MM.1S (cell line): ENCODE measurements around the gene ADGRD2.

ENCODE experiments used
- DNase-seq: peaks from one replicate; pipeline ENCODE4 v3.0.0-alpha.2; 2015
- H2AFZ ChIP-seq: fragments of 300-600 bp; sonication (generic); 2 replicates; pipeline ENCODE4 v1.6.0; 2016; ENCODE audit warnings: antibody characterized with exemption, low read length
- H3F3A ChIP-seq: fragments of 300-600 bp; sonication (generic); 2 replicates; pipeline ENCODE4 v1.6.1; 2016; ENCODE audit warnings: mild to moderate bottlenecking, antibody characterized with exemption, low read length, moderate library complexity, mixed read lengths; ENCODE audit not compliant: insufficient read depth
- H3K27ac ChIP-seq: fragments of 300-600 bp; sonication (generic); 2 replicates; pipeline ENCODE4 v1.5.1; 2016; ENCODE audit warnings: mild to moderate bottlenecking, low read length
- H3K27me3 ChIP-seq: fragments of 300-600 bp; sonication (generic); replicated peaks from 2 replicates; pipeline ENCODE4 v1.6.0; 2016; ENCODE audit warnings: low read length; ENCODE audit not compliant: insufficient read depth
- H3K36me3 ChIP-seq: fragments of 300-600 bp; sonication (generic); replicated peaks from 2 replicates; pipeline ENCODE4 v1.6.1; 2016; ENCODE audit warnings: mild to moderate bottlenecking, low read length, mixed read lengths; ENCODE audit not compliant: insufficient read depth
- H3K4me1 ChIP-seq: fragments of 300-600 bp; sonication (generic); 2 replicates; pipeline ENCODE4 v1.6.1; 2016; ENCODE audit warnings: low read length, mixed read lengths
- H3K4me2 ChIP-seq: fragments of 300-600 bp; sonication (generic); 2 replicates; pipeline ENCODE4 v1.6.0; 2016; ENCODE audit warnings: low read depth, low read length
- H3K4me3 ChIP-seq: fragments of 300-600 bp; sonication (generic); 2 replicates; pipeline ENCODE4 v1.5.1; 2016; ENCODE audit warnings: low read length, mixed read lengths
- H3K79me2 ChIP-seq: fragments of 300-600 bp; sonication (generic); 2 replicates; pipeline ENCODE4 v1.6.1; 2016; ENCODE audit warnings: mixed run types, low read length, mixed read lengths
- H3K9ac ChIP-seq: fragments of 300-600 bp; sonication (generic); 2 replicates; pipeline ENCODE4 v1.6.1; 2016; ENCODE audit warnings: low read length, mixed read lengths
- H3K9me2 ChIP-seq: fragments of 300-600 bp; sonication (generic); replicated peaks from 2 replicates; pipeline ENCODE4 v1.6.1; 2016; ENCODE audit warnings: mild to moderate bottlenecking, low read length, mixed read lengths; ENCODE audit not compliant: insufficient read depth
- H3K9me3 ChIP-seq: fragments of 300-600 bp; sonication (generic); replicated peaks from 2 replicates; pipeline ENCODE4 v1.6.1; 2016; ENCODE audit warnings: mild to moderate bottlenecking, low read length, mixed read lengths; ENCODE audit not compliant: insufficient read depth
- H4K20me1 ChIP-seq: fragments of 300-600 bp; sonication (generic); 2 replicates; pipeline ENCODE4 v1.6.1; 2016; ENCODE audit warnings: mild to moderate bottlenecking, low read length, moderate library complexity, mixed read lengths; ENCODE audit not compliant: insufficient read depth
- EZH2 ChIP-seq: fragments of 300-600 bp; sonication (generic); optimal IDR thresholded peaks from 2 replicates; pipeline ENCODE3; 2017; ENCODE audit warnings: low read depth, mild to moderate bottlenecking, antibody characterized with exemption, low read length, mixed read lengths
- EZH2phosphoT487 ChIP-seq: fragments of 300-600 bp; sonication (generic); IDR thresholded peaks from 2 replicates; pipeline ENCODE4 v1.6.1; 2018; ENCODE audit warnings: antibody characterized with exemption, low read length
- TF ChIP-seq, protein P1 (sequence below): fragments of 300-600 bp; sonication (generic); IDR thresholded peaks from 2 replicates; pipeline ENCODE4 v1.5.1; 2016; ENCODE audit warnings: antibody characterized with exemption, low read length, mixed read lengths

ADGRD2 gene

GRCh38 chr9:124499216-124499615 is 49.0 kb downstream of the ADGRD2 start:
- H3K27me3 ChIP-seq = peaks cover 90% of the 10 kb centered on the region
- no peaks in the 10 kb centered on the region for H3K9me2 ChIP-seq
- H3K9ac ChIP-seq = no peak overlapping the region
- no peaks in the 10 kb centered on the region for H3K36me3 ChIP-seq
- no peak for DNase-seq
- H2AFZ ChIP-seq = no peak overlapping the region
- H4K20me1 ChIP-seq = no peaks in the 10 kb centered on the region
- H3K4me1 ChIP-seq = no peaks in the 10 kb centered on the region
- no peaks in the 10 kb centered on the region for H3K79me2 ChIP-seq
- H3F3A ChIP-seq = no peaks in the 10 kb centered on the region
- H3K4me3 ChIP-seq = no peak overlapping the region
- no peak for TF ChIP-seq EZH2phosphoT487
- TF ChIP-seq EZH2 = no peak
- TF ChIP-seq, protein P1, sequence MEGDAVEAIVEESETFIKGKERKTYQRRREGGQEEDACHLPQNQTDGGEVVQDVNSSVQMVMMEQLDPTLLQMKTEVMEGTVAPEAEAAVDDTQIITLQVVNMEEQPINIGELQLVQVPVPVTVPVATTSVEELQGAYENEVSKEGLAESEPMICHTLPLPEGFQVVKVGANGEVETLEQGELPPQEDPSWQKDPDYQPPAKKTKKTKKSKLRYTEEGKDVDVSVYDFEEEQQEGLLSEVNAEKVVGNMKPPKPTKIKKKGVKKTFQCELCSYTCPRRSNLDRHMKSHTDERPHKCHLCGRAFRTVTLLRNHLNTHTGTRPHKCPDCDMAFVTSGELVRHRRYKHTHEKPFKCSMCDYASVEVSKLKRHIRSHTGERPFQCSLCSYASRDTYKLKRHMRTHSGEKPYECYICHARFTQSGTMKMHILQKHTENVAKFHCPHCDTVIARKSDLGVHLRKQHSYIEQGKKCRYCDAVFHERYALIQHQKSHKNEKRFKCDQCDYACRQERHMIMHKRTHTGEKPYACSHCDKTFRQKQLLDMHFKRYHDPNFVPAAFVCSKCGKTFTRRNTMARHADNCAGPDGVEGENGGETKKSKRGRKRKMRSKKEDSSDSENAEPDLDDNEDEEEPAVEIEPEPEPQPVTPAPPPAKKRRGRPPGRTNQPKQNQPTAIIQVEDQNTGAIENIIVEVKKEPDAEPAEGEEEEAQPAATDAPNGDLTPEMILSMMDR = no peak
- H3K9me3 ChIP-seq = no peaks in the 10 kb centered on the region
- H3K27ac ChIP-seq = no peak overlapping the region
- H3K4me2 ChIP-seq = no peak overlapping the region

- Histone ChIP-seq H3K4me3 (no peak overlapping the region), H3K4me1 (no peaks in the 10 kb centered on the region), H3K27ac (no peak overlapping the region), H3K9me3 (no peaks in the 10 kb centered on the region), H3F3A (no peaks in the 10 kb centered on the region), H3K9me2 (no peaks in the 10 kb centered on the region), H3K79me2 (no peaks in the 10 kb centered on the region), H2AFZ (no peak overlapping the region), H3K36me3 (no peaks in the 10 kb centered on the region), H3K27me3 (peaks cover 84% of the 10 kb centered on the region), H3K9ac (no peak overlapping the region), H4K20me1 (no peaks in the 10 kb centered on the region), H3K4me2 (no peak overlapping the region)
- DNase-seq = no peak
- TF ChIP-seq EZH2phosphoT487 = no peak
- TF ChIP-seq EZH2 = no peak
- TF ChIP-seq, protein P1 = no peak
These were observed 50.0 kb downstream of the ADGRD2 start for GRCh38 chr9:124500028-124500795.

DNA sequence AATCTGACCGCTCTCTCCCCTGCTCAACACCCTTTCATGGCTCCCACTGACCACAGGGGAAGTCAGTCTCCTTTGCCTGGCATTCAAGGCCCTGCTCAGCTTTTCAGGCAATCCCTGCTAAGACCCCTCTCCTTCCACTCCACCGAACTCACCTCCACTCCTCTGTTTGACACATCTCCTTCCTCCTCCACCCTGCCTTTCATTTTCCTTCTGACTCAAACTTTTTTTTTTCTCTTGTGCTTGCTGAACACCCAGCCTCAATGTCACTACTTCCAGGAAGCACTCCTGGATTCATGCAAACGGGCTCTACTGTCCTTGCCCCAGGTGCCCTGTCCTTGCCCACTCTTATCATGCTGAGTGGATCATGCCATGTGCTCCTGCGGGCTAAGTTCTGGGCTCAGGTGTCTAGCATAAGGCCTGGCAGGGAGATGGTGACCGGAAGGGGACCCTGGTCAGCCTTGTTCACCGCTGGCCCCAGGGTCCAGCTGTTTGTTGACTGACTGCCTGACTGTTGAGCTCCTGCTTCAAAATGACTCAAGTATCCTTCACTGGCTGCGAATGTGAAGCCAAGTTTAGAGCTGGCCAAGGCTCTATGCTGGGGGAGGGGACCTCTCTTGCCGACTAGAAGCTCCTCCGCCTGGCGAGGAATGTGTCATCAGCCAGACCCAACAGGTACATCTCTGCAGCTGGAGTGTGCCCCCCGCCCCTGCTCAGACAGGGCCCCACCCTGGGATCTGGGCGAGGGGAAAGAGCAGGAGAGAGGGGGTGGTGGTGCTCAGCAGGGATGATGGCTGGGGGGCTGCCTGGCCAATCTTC is 50.8 kb downstream of the ADGRD2 start:
- H3K4me2 ChIP-seq = no peak overlapping the region
- H3K9me3 ChIP-seq = no peaks in the 10 kb centered on the region
- no peaks in the 10 kb centered on the region for H3K4me1 ChIP-seq
- no peak overlapping the region for H3K27ac ChIP-seq
- H4K20me1 ChIP-seq = no peaks in the 10 kb centered on the region
- no peak overlapping the region for H2AFZ ChIP-seq
- no peak for DNase-seq
- TF ChIP-seq, protein P1 = no peak
- TF ChIP-seq EZH2phosphoT487 (no peak), EZH2 (no peak)
- no peak overlapping the region for H3K9ac ChIP-seq
- no peaks in the 10 kb centered on the region for H3F3A ChIP-seq
- H3K4me3 ChIP-seq = no peak overlapping the region
- H3K27me3 ChIP-seq = peaks cover 82% of the 10 kb centered on the region
- no peaks in the 10 kb centered on the region for H3K36me3 ChIP-seq
- H3K79me2 ChIP-seq = no peaks in the 10 kb centered on the region
- no peaks in the 10 kb centered on the region for H3K9me2 ChIP-seq
